IMR-90 (cell line): ENCODE data around the gene MICAL1. TPM values are rescaled to one million over a fixed set of nuclear protein-coding genes. Genes with fewer than 3 reads are reported as not detected.

Experiments used
- ATAC-seq: fragments of 200-7000 bp; cut with Tn5 transposase; 2 replicates; pipeline ENCODE4 v1.9.1; 2020; ENCODE audit warnings: low read depth, mild to moderate bottlenecking, moderate library complexity
- BruUV-seq: library from RNA; stranded (reverse); fragments of 400-500 nt; replicated peaks from 2 replicates; lab custom pipeline; 2021; lab: Mats Ljungman, UMichigan
- CTCF ChIA-PET: fragments of 300-600 bp; formaldehyde crosslinking; extraction: SDS; loops from one replicate; lab custom pipeline; 2021; ENCODE audit warnings: antibody characterized with exemption; lab: Yijun Ruan, JAX
- POLR2A ChIA-PET: fragments of 300-600 bp; sonication (Branson Sonifier 250); formaldehyde crosslinking; loops from one replicate; lab custom pipeline; 2022; ENCODE audit warnings: antibody characterized with exemption; ENCODE audit not compliant: unreplicated experiment; lab: Charles Lee
- DNase-seq: peaks from one replicate; pipeline ENCODE4 v3.0.0; 2013
- H2AFZ ChIP-seq: replicated peaks from 2 replicates; pipeline ENCODE3; 2013; ENCODE audit warnings: low read length, mild to moderate bottlenecking; ENCODE audit not compliant: poor library complexity
- H2AK5ac ChIP-seq: 2 replicates; pipeline ENCODE4 v1.6.1; 2013; ENCODE audit warnings: low read depth, low read length, inconsistent platforms
- H2AK9ac ChIP-seq: replicated peaks from 2 replicates; pipeline ENCODE3; 2013; ENCODE audit warnings: mild to moderate bottlenecking, low read depth, low read length, moderate library complexity; ENCODE audit not compliant: poor library complexity
- H2BK120ac ChIP-seq: 2 replicates; pipeline ENCODE4 v1.6.1; 2013; ENCODE audit warnings: low read depth, low read length, inconsistent platforms
- H2BK15ac ChIP-seq: 3 replicates; pipeline ENCODE4 v1.6.1; 2013; ENCODE audit warnings: low read depth, low read length, inconsistent platforms
- H2BK20ac ChIP-seq: 2 replicates; pipeline ENCODE4 v1.6.1; 2013; ENCODE audit warnings: low read depth, mild to moderate bottlenecking, inconsistent platforms, low read length, moderate library complexity
- H2BK5ac ChIP-seq: 2 replicates; pipeline ENCODE4 v1.6.1; 2013; ENCODE audit warnings: mild to moderate bottlenecking, low read depth, low read length, inconsistent platforms; ENCODE audit not compliant: poor library complexity, severe bottlenecking
- H3K14ac ChIP-seq: replicated peaks from 2 replicates; pipeline ENCODE4 v1.6.1; 2013; ENCODE audit warnings: low read depth, low read length, inconsistent platforms
- H3K18ac ChIP-seq: 2 replicates; pipeline ENCODE4 v1.6.1; 2013; ENCODE audit warnings: low read depth, low read length, control low read depth
- H3K23ac ChIP-seq: 2 replicates; pipeline ENCODE4 v1.6.1; 2013; ENCODE audit warnings: low read depth, low read length, inconsistent platforms
- H3K27ac ChIP-seq: 2 replicates; pipeline ENCODE4 v1.5.1; 2013; ENCODE audit warnings: mild to moderate bottlenecking, control low read depth, low read length; ENCODE audit not compliant: insufficient read depth
- H3K27me3 ChIP-seq: 2 replicates; pipeline ENCODE4 v1.6.1; 2013; ENCODE audit warnings: low read length; ENCODE audit not compliant: control insufficient read depth, insufficient read depth
- H3K36me3 ChIP-seq: 2 replicates; pipeline ENCODE4 v1.6.1; 2013; ENCODE audit warnings: low read length, mixed read lengths; ENCODE audit not compliant: control insufficient read depth, insufficient read depth
- H3K4ac ChIP-seq: 2 replicates; pipeline ENCODE4 v1.6.1; 2013; ENCODE audit warnings: low read depth, low read length, inconsistent platforms
- H3K4me1 ChIP-seq: 2 replicates; pipeline ENCODE4 v1.6.1; 2013; ENCODE audit warnings: low read length, mixed read lengths; ENCODE audit not compliant: control insufficient read depth, insufficient read depth
- H3K4me2 ChIP-seq: 2 replicates; pipeline ENCODE4 v1.6.1; 2013; ENCODE audit warnings: low read depth, mild to moderate bottlenecking, control low read depth, low read length, moderate library complexity
- H3K4me3 ChIP-seq: 2 replicates; pipeline ENCODE4 v1.5.1; 2013; ENCODE audit warnings: low read depth, mild to moderate bottlenecking, control low read depth, low read length, moderate library complexity; ENCODE audit not compliant: insufficient read depth
- H3K56ac ChIP-seq: 2 replicates; pipeline ENCODE4 v1.6.1; 2013; ENCODE audit warnings: low read length, inconsistent platforms; ENCODE audit not compliant: insufficient read depth; ENCODE audit errors: extremely low read depth
- H3K79me1 ChIP-seq, 2 experiments: 2 replicates each; pipeline ENCODE4 v1.6.1; 2013; ENCODE audit warnings: low read length in 2 of 2, inconsistent platforms in 1 of 2, low read depth in 1 of 2
- H3K9ac ChIP-seq: 2 replicates; pipeline ENCODE4 v1.6.1; 2013; ENCODE audit warnings: low read depth, low read length, control low read depth
- H3K9me1 ChIP-seq: 2 replicates; pipeline ENCODE4 v1.6.1; 2013; ENCODE audit warnings: low read length, inconsistent platforms; ENCODE audit not compliant: insufficient read depth
- H3K9me3 ChIP-seq: 2 replicates; pipeline ENCODE4 v1.6.1; 2013; ENCODE audit warnings: low read length; ENCODE audit not compliant: control insufficient read depth, insufficient read depth
- H4K20me1 ChIP-seq: 2 replicates; pipeline ENCODE4 v1.6.1; 2013; ENCODE audit warnings: low read length, inconsistent platforms; ENCODE audit not compliant: insufficient read depth
- H4K5ac ChIP-seq: 2 replicates; pipeline ENCODE4 v1.6.1; 2013; ENCODE audit warnings: mild to moderate bottlenecking, low read depth, low read length, control low read depth
- H4K8ac ChIP-seq, 2 experiments: 2 replicates each; pipeline ENCODE4 v1.6.1; 2013; ENCODE audit warnings: low read depth in 2 of 2, low read length in 2 of 2, control low read depth in 1 of 2, inconsistent platforms in 1 of 2
- H4K91ac ChIP-seq: 2 replicates; pipeline ENCODE4 v1.6.1; 2013; ENCODE audit warnings: low read depth, low read length, inconsistent platforms; ENCODE audit not compliant: insufficient read depth
- BHLHE40 ChIP-seq: fragments of 150-350 bp; IDR thresholded peaks from 2 replicates; pipeline ENCODE4 v1.6.1; 2016; ENCODE audit warnings: mild to moderate bottlenecking, low read depth, low read length
- CEBPB ChIP-seq: IDR thresholded peaks from 2 replicates; pipeline ENCODE4 v1.6.1; 2012; ENCODE audit warnings: low read depth, low read length, improper control_type of control experiment
- CHD1 ChIP-seq: IDR thresholded peaks from 2 replicates; pipeline ENCODE4 v1.6.1; 2012; ENCODE audit warnings: low read depth, low read length, improper control_type of control experiment
- FOS ChIP-seq: fragments of 150-350 bp; IDR thresholded peaks from 2 replicates; pipeline ENCODE4 v1.6.1; 2016; ENCODE audit warnings: low read depth, low read length
- MAFK ChIP-seq: IDR thresholded peaks from 2 replicates; pipeline ENCODE4 v1.6.1; 2012; ENCODE audit warnings: low read depth, low read length, improper control_type of control experiment
- MAZ ChIP-seq: IDR thresholded peaks from 2 replicates; pipeline ENCODE4 v1.6.1; 2012; ENCODE audit warnings: low read depth, mild to moderate bottlenecking, low read length, improper control_type of control experiment, moderate library complexity, borderline replicate concordance
- MXI1 ChIP-seq: IDR thresholded peaks from 2 replicates; pipeline ENCODE4 v1.6.1; 2012; ENCODE audit warnings: low read depth, mild to moderate bottlenecking, low read length, moderate library complexity, borderline replicate concordance
- NFE2L2 ChIP-seq: fragments of 150-350 bp; IDR thresholded peaks from 2 replicates; pipeline ENCODE4 v1.6.1; 2016; ENCODE audit warnings: low read depth, mild to moderate bottlenecking, low read length
- POLR2A ChIP-seq: IDR thresholded peaks from 2 replicates; pipeline ENCODE4 v1.6.1; 2012; ENCODE audit warnings: mild to moderate bottlenecking, low read depth, low read length
- RAD21 ChIP-seq: IDR thresholded peaks from 2 replicates; pipeline ENCODE4 v1.6.1; 2012; ENCODE audit warnings: low read length, improper control_type of control experiment
- RFX5 ChIP-seq: IDR thresholded peaks from 2 replicates; pipeline ENCODE4 v1.8.0; 2012; ENCODE audit warnings: low read depth, mild to moderate bottlenecking, low read length, moderate library complexity
- SMC3 ChIP-seq: fragments of 150-350 bp; IDR thresholded peaks from 2 replicates; pipeline ENCODE4 v1.6.1; 2016; ENCODE audit warnings: low read depth, mild to moderate bottlenecking, antibody characterized with exemption, low read length, moderate library complexity
- WGBS, 2 experiments: methylation state at CpG; one replicate each; pipeline versions ENCODE4 v1.1.5 to v1.1.7; 2013; ENCODE audit warnings: missing lambda C conversion rate in 2 of 2; ENCODE audit not compliant: insufficient read length in 1 of 2; ENCODE audit errors: extremely low coverage in 2 of 2; 5-methylcytosine and 5-hydroxymethylcytosine counted together
- dilution Hi-C: fragments of 300-500 bp; cut with HindIII; formaldehyde crosslinking; loops from one replicate; pipeline ENCODE4 v1.14.3; 2018; ENCODE audit warnings: low sequenced_read_pairs; ENCODE audit not compliant: unreplicated experiment
- in situ Hi-C: fragments of 300-500 bp; cut with MboI; formaldehyde crosslinking; loops from 3 replicates; pipeline ENCODE4 v1.14.3; 2019; ENCODE audit warnings: low sequenced_read_pairs, inconsistent platforms, mixed read lengths
- intact Hi-C: fragments of 100-400 bp; cut with micrococcal nuclease; formaldehyde crosslinking; loops from 2 replicates; pipeline ENCODE4 v1.10.0; 2022
- polyA plus RNA-seq, 3 experiments: library from polyadenylated mRNA; depleted of rRNA; stranded (reverse); fragments of >200 nt; gene quantifications; 2 replicates each; pipeline ENCODE4 v1.2.3, GENCODE V29; 2012; ENCODE audit warnings: low replicate concordance in 1 of 3
- total RNA-seq: library from RNA; depleted of rRNA; stranded (reverse); fragments of >200 nt; gene quantifications from 2 replicates; pipeline ENCODE4 v1.2.3, GENCODE V29; 2012
- TF ChIP-seq, protein P1 (sequence below): conservative IDR thresholded peaks from 2 replicates; pipeline ENCODE4 v1.5.1; 2012; ENCODE audit warnings: mild to moderate bottlenecking, low read depth, low read length, improper control_type of control experiment
- TF ChIP-seq, protein P2 (sequence below): fragments of 150-350 bp; IDR thresholded peaks from 2 replicates; pipeline ENCODE4 v1.6.1; 2016; ENCODE audit warnings: low read depth, mild to moderate bottlenecking, low read length, moderate library complexity, borderline replicate concordance
- TF ChIP-seq, protein P3 (sequence below): fragments of 150-350 bp; IDR thresholded peaks from 2 replicates; pipeline ENCODE4 v1.6.1; 2017; ENCODE audit warnings: mild to moderate bottlenecking, antibody characterized with exemption, low read length, low read depth

MICAL1 gene
- total and polyA plus RNA-seq, 2 of the 4 experiments (the other 2 are of a cell fraction) = 30.5 to 57.1 TPM

DNA sequence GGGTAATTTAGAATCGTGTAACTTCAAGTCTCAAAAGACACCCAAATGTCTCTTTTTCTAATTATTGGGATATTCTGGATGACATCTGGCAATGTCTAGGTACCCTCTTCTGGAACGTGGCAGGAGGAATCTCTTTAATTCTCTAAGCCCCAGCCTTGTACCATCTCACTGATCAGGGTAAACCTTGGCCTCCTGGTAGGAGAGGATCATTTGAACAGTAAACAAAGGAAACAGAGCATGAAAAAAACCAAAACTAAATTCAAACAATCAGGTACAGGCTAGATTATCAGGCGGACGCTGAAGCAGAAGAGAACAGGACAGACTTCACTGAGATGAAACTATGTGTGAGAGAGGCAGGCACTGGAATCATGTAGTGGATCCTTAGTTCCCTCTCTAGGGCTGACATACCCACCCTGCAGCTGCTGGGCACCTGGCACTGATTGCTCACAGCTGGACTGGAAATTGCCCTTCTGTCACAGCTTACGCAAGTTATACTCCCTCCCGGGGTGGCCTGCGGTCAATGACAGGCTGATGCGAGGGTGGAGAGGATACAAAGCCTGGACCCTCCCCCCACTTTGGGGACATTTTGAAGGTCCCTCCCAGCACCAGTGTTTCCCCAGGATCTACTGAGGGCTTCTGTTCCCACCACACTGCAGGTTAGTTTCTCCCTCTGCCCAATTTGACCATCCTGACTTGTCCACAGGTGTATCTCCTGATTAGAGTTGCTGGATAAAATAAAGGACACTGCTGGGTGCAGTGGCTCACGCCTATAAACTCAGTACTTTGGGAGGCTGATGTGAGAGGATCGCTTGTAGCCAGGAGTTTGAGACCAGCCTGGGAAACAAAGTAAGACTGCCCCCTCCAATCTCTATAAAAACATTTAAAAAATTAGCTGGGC lies 48.0 kb upstream of the MICAL1 start:
- peak overlapping the region; percentile 33 for H2AFZ ChIP-seq
- H4K20me1 ChIP-seq = no peaks in the 10 kb centered on the region
- H4K91ac ChIP-seq = no peak overlapping the region
- no peak overlapping the region for H3K14ac ChIP-seq
- dilution Hi-C loops = no loop called here
- H4K8ac ChIP-seq = no peak overlapping the region
- ChIA-PET CTCF (no interaction called here), POLR2A (no interaction called here)
- no TSS peak for BruUV-seq
- H3K9me1 ChIP-seq = no peaks in the 10 kb centered on the region
- H2BK15ac ChIP-seq = no peak overlapping the region
- H3K18ac ChIP-seq = no peak overlapping the region
- H3K9me3 ChIP-seq = no peaks in the 10 kb centered on the region
- no peak overlapping the region for H3K56ac ChIP-seq
- no peak for ATAC-seq
- H2AK5ac ChIP-seq = no peak overlapping the region
- no peak overlapping the region for H3K23ac ChIP-seq
- no peak overlapping the region for H2BK120ac ChIP-seq
- no peak overlapping the region for H3K4me2 ChIP-seq
- H3K27ac ChIP-seq = no peak overlapping the region
- WGBS, 2 experiments = 90% methylated on average over 2 of the region's 10 CpGs; no CpG with 5 or more reads in 1 of the 2 experiments
- no peak overlapping the region for H3K4me3 ChIP-seq
- DNase-seq = no peak
- H3K36me3 ChIP-seq = no peaks in the 10 kb centered on the region
- in situ Hi-C loops = no loop called here
- H3K4ac ChIP-seq = no peak overlapping the region
- intact Hi-C loops = no loop called here
- no peak overlapping the region for H3K9ac ChIP-seq
- H4K5ac ChIP-seq = no peak overlapping the region
- H2AK9ac ChIP-seq = no peak overlapping the region
- no peaks in the 10 kb centered on the region for H3K4me1 ChIP-seq
- H3K79me1 ChIP-seq = no peaks in the 10 kb centered on the region
- H2BK5ac ChIP-seq = no peak overlapping the region
- no peak overlapping the region for H2BK20ac ChIP-seq
- H3K27me3 ChIP-seq = peaks cover 6% of the 10 kb centered on the region
- TF ChIP-seq, protein P1, sequence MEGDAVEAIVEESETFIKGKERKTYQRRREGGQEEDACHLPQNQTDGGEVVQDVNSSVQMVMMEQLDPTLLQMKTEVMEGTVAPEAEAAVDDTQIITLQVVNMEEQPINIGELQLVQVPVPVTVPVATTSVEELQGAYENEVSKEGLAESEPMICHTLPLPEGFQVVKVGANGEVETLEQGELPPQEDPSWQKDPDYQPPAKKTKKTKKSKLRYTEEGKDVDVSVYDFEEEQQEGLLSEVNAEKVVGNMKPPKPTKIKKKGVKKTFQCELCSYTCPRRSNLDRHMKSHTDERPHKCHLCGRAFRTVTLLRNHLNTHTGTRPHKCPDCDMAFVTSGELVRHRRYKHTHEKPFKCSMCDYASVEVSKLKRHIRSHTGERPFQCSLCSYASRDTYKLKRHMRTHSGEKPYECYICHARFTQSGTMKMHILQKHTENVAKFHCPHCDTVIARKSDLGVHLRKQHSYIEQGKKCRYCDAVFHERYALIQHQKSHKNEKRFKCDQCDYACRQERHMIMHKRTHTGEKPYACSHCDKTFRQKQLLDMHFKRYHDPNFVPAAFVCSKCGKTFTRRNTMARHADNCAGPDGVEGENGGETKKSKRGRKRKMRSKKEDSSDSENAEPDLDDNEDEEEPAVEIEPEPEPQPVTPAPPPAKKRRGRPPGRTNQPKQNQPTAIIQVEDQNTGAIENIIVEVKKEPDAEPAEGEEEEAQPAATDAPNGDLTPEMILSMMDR = no peak
- TF ChIP-seq, protein P2, sequence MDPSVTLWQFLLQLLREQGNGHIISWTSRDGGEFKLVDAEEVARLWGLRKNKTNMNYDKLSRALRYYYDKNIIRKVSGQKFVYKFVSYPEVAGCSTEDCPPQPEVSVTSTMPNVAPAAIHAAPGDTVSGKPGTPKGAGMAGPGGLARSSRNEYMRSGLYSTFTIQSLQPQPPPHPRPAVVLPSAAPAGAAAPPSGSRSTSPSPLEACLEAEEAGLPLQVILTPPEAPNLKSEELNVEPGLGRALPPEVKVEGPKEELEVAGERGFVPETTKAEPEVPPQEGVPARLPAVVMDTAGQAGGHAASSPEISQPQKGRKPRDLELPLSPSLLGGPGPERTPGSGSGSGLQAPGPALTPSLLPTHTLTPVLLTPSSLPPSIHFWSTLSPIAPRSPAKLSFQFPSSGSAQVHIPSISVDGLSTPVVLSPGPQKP = no peak
- TF ChIP-seq, protein P3, sequence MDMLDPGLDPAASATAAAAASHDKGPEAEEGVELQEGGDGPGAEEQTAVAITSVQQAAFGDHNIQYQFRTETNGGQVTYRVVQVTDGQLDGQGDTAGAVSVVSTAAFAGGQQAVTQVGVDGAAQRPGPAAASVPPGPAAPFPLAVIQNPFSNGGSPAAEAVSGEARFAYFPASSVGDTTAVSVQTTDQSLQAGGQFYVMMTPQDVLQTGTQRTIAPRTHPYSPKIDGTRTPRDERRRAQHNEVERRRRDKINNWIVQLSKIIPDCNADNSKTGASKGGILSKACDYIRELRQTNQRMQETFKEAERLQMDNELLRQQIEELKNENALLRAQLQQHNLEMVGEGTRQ = no peak
- TF ChIP-seq MAFK = no peak
- TF ChIP-seq CEBPB = no peak
- TF ChIP-seq SMC3 = no peak
- no peak for TF ChIP-seq RAD21
- TF ChIP-seq POLR2A = no peak
- TF ChIP-seq FOS = no peak
- TF ChIP-seq NFE2L2 = no peak
- no peak for TF ChIP-seq MAZ
- TF ChIP-seq CHD1 = no peak
- TF ChIP-seq MXI1 = no peak
- TF ChIP-seq RFX5 = no peak
- TF ChIP-seq BHLHE40 = no peak
